ENCODE measurements around the gene PLPP3. TPM values are rescaled to one million over a fixed set of nuclear protein-coding genes. Genes with fewer than 3 reads are reported as not detected.

Gene PLPP3
- total RNA-seq, 1 experiment from 2014 or later = 26.7 TPM

GRCh38 chr1:56505792-56506743 lies 73.3 kb downstream of the PLPP3 start:
- Histone ChIP-seq H3K4me1 (ENCODE audit: insufficient read depth, low read length) (peaks cover 3% of the 10 kb centered on the region; the same call in 1 of the 2 replicates), H3K4me2 (ENCODE audit: insufficient read depth, insufficient read length, low read length) (no peak overlapping the region), H3K4ac (ENCODE audit: low read depth, low read length) (no peak overlapping the region), H4K8ac (replicated peaks; ENCODE audit: insufficient read length, low read depth, low read length) (no peak overlapping the region), H2BK15ac (ENCODE audit: low read depth, low read length) (no peak overlapping the region), H4K91ac (ENCODE audit: insufficient read length, low read depth, low read length) (no peak overlapping the region), H3K27ac (ENCODE audit: insufficient read length, low read depth, low read length) (no peak overlapping the region), H3K56ac (ENCODE audit: insufficient read length, low read depth, low read length) (no peak overlapping the region), H2BK5ac (ENCODE audit: insufficient read length, low read length) (no peak overlapping the region), H3K14ac (ENCODE audit: insufficient read depth, low read length) (no peak overlapping the region), H2BK120ac (ENCODE audit: low read depth, low read length, poor library complexity, severe bottlenecking) (no peak overlapping the region), H3K9me3 (ENCODE audit: control insufficient read depth, low read depth, low read length) (no peaks in the 10 kb centered on the region), H3K9ac (ENCODE audit: extremely low read depth, insufficient read length, low read length) (no peak overlapping the region), H3K18ac (ENCODE audit: insufficient read length, low read depth, low read length) (no peak overlapping the region), H3K79me1 (ENCODE audit: insufficient read depth, low read depth, low read length, poor library complexity, severe bottlenecking) (no peaks in the 10 kb centered on the region), H3K23me2 (ENCODE audit: insufficient read length, low read depth, low read length, poor library complexity, severe bottlenecking) (no peaks in the 10 kb centered on the region), H4K5ac (ENCODE audit: insufficient read length, low read depth, low read length) (no peak overlapping the region), H3K27me3 (ENCODE audit: insufficient read depth, low read length) (no peaks in the 10 kb centered on the region), H4K20me1 (ENCODE audit: control insufficient read depth, insufficient read depth, insufficient read length) (no peaks in the 10 kb centered on the region), H3K23ac (ENCODE audit: insufficient read length, low read depth, low read length) (no peak overlapping the region), H2BK20ac (ENCODE audit: low read depth, low read length, poor library complexity, severe bottlenecking) (no peak overlapping the region), H2AK5ac (ENCODE audit: insufficient read length, low read length) (no peak overlapping the region), H2AFZ (ENCODE audit: low read length) (no peak overlapping the region), H3T11ph (ENCODE audit: low read length) (no peak overlapping the region), H2BK12ac (ENCODE audit: insufficient read length, low read depth, low read length) (no peak overlapping the region), H3K79me2 (ENCODE audit: insufficient read depth, low read length) (no peaks in the 10 kb centered on the region)
- peaks cover 22 to 27% of the 10 kb centered on the region in 2 experiments for H3K4me1 Mint-ChIP-seq
- no CpG with 5 or more reads among the region's 14 CpGs for WGBS (ENCODE audit: extremely low coverage, insufficient read length, low lambda C conversion rate)
- H3K4me3 Mint-ChIP-seq = no peak overlapping the region
- H3K36me3 Mint-ChIP-seq (ENCODE audit: insufficient read depth in 1 of 3, low read depth in 3 of 3) = peaks cover 36 to 92% (median 78%) of the 10 kb centered on the region in 3 experiments; a peak in 6 of 7 replicates
- H3K27me3 Mint-ChIP-seq (ENCODE audit: low read depth) = no peaks in the 10 kb centered on the region
- peak overlapping the region in 2 of 3 experiments; percentile 52 to 66; a peak in 4 of 7 replicates for H3K27ac Mint-ChIP-seq
- no peak for DNase-seq
- no peak for TF ChIP-seq CTCF (conservative IDR thresholded peaks at IDR 0.05)
- H3K9me3 Mint-ChIP-seq = no peaks in the 10 kb centered on the region

All from H9 (cell line).